ENCODE measurements around the gene CAP1. TPM values are rescaled to one million over a fixed set of nuclear protein-coding genes. Genes with fewer than 3 reads are reported as not detected.

CAP1 gene
- total and polyA plus RNA-seq, 7 donors = 177 to 412 (median 234) TPM

DNA sequence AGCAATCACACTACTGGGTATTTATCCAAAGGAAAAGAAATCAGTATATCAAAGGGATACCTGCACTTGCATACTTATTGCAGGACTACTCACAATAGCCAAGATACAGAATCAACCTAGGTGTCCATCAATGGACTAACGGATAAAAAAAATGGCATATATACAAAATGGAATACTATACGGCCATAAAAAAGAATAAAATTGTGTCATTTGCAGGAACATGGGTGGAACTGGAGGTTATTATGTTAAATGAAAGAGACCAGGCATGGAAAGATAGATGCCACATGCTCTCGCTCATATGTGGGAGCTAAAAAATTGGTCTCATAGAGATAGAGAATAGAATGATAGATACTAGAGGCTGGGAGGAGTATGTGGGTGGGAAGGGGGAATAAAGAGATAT lies 29.3 kb upstream of the CAP1 start:
- intact Hi-C loops (cut with DNase I) = no loop called here
- Histone ChIP-seq H3K27me3 (no peaks in the 10 kb centered on the region), H3K9me3 (no peaks in the 10 kb centered on the region), H3K4me1 (no peaks in the 10 kb centered on the region), H3K27ac (no peak overlapping the region), H3K4me3 (no peak overlapping the region), H3K36me3 (no peaks in the 10 kb centered on the region)
- DNase-seq = no peak
- WGBS, 2 donors = 94 to 96% methylated on average over 3 of the region's 3 CpGs
- TF ChIP-seq, protein P1, sequence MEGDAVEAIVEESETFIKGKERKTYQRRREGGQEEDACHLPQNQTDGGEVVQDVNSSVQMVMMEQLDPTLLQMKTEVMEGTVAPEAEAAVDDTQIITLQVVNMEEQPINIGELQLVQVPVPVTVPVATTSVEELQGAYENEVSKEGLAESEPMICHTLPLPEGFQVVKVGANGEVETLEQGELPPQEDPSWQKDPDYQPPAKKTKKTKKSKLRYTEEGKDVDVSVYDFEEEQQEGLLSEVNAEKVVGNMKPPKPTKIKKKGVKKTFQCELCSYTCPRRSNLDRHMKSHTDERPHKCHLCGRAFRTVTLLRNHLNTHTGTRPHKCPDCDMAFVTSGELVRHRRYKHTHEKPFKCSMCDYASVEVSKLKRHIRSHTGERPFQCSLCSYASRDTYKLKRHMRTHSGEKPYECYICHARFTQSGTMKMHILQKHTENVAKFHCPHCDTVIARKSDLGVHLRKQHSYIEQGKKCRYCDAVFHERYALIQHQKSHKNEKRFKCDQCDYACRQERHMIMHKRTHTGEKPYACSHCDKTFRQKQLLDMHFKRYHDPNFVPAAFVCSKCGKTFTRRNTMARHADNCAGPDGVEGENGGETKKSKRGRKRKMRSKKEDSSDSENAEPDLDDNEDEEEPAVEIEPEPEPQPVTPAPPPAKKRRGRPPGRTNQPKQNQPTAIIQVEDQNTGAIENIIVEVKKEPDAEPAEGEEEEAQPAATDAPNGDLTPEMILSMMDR (IDR thresholded peaks at IDR 0.05) = no peak
- no peak for TF ChIP-seq POLR2A (IDR thresholded peaks at IDR 0.05)
- TF ChIP-seq EP300 (IDR thresholded peaks at IDR 0.05) = no peak
- no peak for TF ChIP-seq POLR2AphosphoS5 (IDR thresholded peaks at IDR 0.05)

DNA sequence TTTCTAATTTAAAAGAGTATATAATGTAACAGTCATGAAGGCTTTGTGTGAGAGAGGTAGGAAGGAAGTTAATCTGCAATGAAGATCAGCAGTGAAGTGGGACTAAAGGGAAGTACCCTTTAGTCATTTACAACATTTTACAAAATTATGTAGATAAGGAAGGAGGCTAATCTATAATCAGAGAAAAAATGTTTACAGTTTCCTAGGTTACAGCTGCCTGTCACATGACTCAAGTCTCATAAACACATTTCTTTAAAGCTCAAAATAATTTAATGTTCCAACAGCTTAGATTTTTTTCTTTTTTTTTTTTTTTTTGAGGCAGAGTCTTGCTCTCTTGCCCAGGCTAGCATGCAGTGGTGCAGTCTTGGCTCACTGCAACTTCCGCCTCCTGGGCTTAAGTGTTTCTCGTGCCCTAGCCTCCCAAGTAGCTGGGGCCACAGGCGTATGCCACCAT lies 26.2 kb upstream of the CAP1 start:
- no peaks in the 10 kb centered on the region for H3K27me3 ChIP-seq
- WGBS, 2 donors = 70 to 84% methylated on average over 3 of the region's 3 CpGs
- no peak for DNase-seq
- H3K27ac ChIP-seq = no peak overlapping the region
- TF ChIP-seq POLR2A (IDR thresholded peaks at IDR 0.05) = no peak
- no peak for TF ChIP-seq POLR2AphosphoS5 (IDR thresholded peaks at IDR 0.05)
- TF ChIP-seq EP300 (IDR thresholded peaks at IDR 0.05) = no peak
- TF ChIP-seq, protein P1 (IDR thresholded peaks at IDR 0.05) = no peak
- no peaks in the 10 kb centered on the region for H3K4me1 ChIP-seq
- no peaks in the 10 kb centered on the region for H3K36me3 ChIP-seq
- intact Hi-C loops (cut with DNase I) = no loop called here
- no peaks in the 10 kb centered on the region for H3K9me3 ChIP-seq
- H3K4me3 ChIP-seq = no peak overlapping the region

- Histone ChIP-seq H3K27me3 (no peaks in the 10 kb centered on the region), H3K27ac (no peak overlapping the region), H3K36me3 (no peaks in the 10 kb centered on the region), H3K4me3 (no peak overlapping the region), H3K9me3 (no peaks in the 10 kb centered on the region), H3K4me1 (no peaks in the 10 kb centered on the region)
- no peak for TF ChIP-seq POLR2A (IDR thresholded peaks at IDR 0.05)
- no peak for TF ChIP-seq POLR2AphosphoS5 (IDR thresholded peaks at IDR 0.05)
- TF ChIP-seq EP300 (IDR thresholded peaks at IDR 0.05) = no peak
- TF ChIP-seq, protein P1 (IDR thresholded peaks at IDR 0.05) = no peak
- intact Hi-C loops (cut with DNase I) = no loop called here
- WGBS, 2 donors = 72 to 79% methylated on average over 10 of the region's 10 CpGs
- no peak for DNase-seq
Measured at GRCh38 chr1:40014812-40015594, 25.5 kb upstream of the CAP1 start.

GRCh38 chr1:40017951-40018575 lies 22.5 kb upstream of the CAP1 start:
- Histone ChIP-seq H3K9me3 (no peaks in the 10 kb centered on the region), H3K27ac (no peak overlapping the region), H3K27me3 (no peaks in the 10 kb centered on the region), H3K36me3 (no peaks in the 10 kb centered on the region), H3K4me3 (no peak overlapping the region), H3K4me1 (no peaks in the 10 kb centered on the region)
- WGBS, 2 donors = 73 to 85% methylated on average over 5 of the region's 5 CpGs
- DNase-seq = no peak
- TF ChIP-seq POLR2AphosphoS5 (IDR thresholded peaks at IDR 0.05) = no peak
- no peak for TF ChIP-seq EP300 (IDR thresholded peaks at IDR 0.05)
- TF ChIP-seq POLR2A (IDR thresholded peaks at IDR 0.05) = no peak
- TF ChIP-seq, protein P1 (IDR thresholded peaks at IDR 0.05) = no peak
- intact Hi-C loops (cut with DNase I) = no loop called here
